HCT116 (cell line): ENCODE measurements around the gene PUM1. TPM values are rescaled to one million over a fixed set of nuclear protein-coding genes. Genes with fewer than 3 reads are reported as not detected.

Experiments
- ATAC-seq: fragments of 200-7000 bp; cut with Tn5 transposase; 2 replicates; pipeline ENCODE4 v1.9.1; 2020; ENCODE audit warnings: mild to moderate bottlenecking, moderate library complexity
- BruUV-seq: library from RNA; stranded (reverse); fragments of 400-500 nt; replicated peaks from 2 replicates; lab custom pipeline; 2021; lab: Mats Ljungman, UMichigan
- CTCF ChIA-PET: fragments of 300-600 bp; sonication (Branson Sonifier 250); formaldehyde crosslinking; loops from one replicate; lab custom pipeline; 2021; ENCODE audit warnings: antibody characterized with exemption; lab: Charles Lee
- POLR2A ChIA-PET: fragments of 300-600, 350-600 bp; sonication (Branson Sonifier 250); formaldehyde crosslinking; loops from one replicate; lab custom pipeline; 2021; ENCODE audit warnings: antibody characterized with exemption; lab: Charles Lee
- RAD21 ChIA-PET, 2 experiments: fragments of 300-600 bp; sonication (Branson Sonifier 250); formaldehyde crosslinking; loops; one replicate each; lab custom pipeline; 2023; ENCODE audit warnings: low total read pairs in 2 of 2; ENCODE audit not compliant: uncharacterized antibody in 2 of 2, unreplicated experiment in 2 of 2, low non-redundant PET in 1 of 2; lab: Charles Lee
- DNase-seq: peaks from one replicate; pipeline ENCODE4 v3.0.0-alpha.2; 2010; ENCODE audit warnings: low read depth, low spot score
- H2AFZ ChIP-seq: fragments of 200-600 bp; shearing (Covaris generic), sonication (generic); 2 replicates; pipeline ENCODE4 v1.6.1; 2017; ENCODE audit warnings: low read depth, mixed run types, mixed read lengths, antibody characterized with exemption, low read length; ENCODE audit not compliant: poor library complexity, severe bottlenecking
- H3K27ac ChIP-seq: 2 replicates; pipeline ENCODE4 v1.5.1; 2012; ENCODE audit warnings: low read depth, low read length
- H3K27me3 ChIP-seq: fragments of 200-600 bp; sonication (generic); 2 replicates; pipeline ENCODE4 v1.6.1; 2016; ENCODE audit warnings: mixed run types, low read length, mixed read lengths; ENCODE audit not compliant: insufficient read depth
- H3K36me3 ChIP-seq, 2 experiments: fragments of 200-500 bp in 1 of 2; fragments of 200-600 bp in 1 of 2; sonication (Bioruptor generic) in 1 of 2; sonication (generic) in 1 of 2; 2 replicates each; pipeline versions ENCODE4 v1.5.1 to v1.6.1; 2014 to 2016; ENCODE audit warnings: low read length in 2 of 2, inconsistent platforms in 1 of 2, mixed read lengths in 1 of 2, mixed run types in 1 of 2; ENCODE audit not compliant: insufficient read depth in 2 of 2, control insufficient read depth in 1 of 2
- H3K4me1 ChIP-seq, 2 experiments: fragments of 200-600 bp in 1 of 2; sonication (generic) in 1 of 2; 2 replicates each; pipeline versions ENCODE4 v1.5.1 to v1.6.1; 2012 to 2017; ENCODE audit warnings: low read length in 2 of 2, inconsistent platforms in 1 of 2, mild to moderate bottlenecking in 1 of 2, mixed read lengths in 1 of 2, mixed run types in 1 of 2, moderate library complexity in 1 of 2; ENCODE audit not compliant: insufficient read depth in 2 of 2, control insufficient read depth in 1 of 2
- H3K4me2 ChIP-seq: fragments of 200-600 bp; sonication (generic); 2 replicates; pipeline ENCODE4 v1.6.1; 2017; ENCODE audit warnings: mixed run types, low read length, mixed read lengths
- H3K4me3 ChIP-seq, 2 experiments: fragments of 200-600 bp in 1 of 2; sonication (generic) in 1 of 2; replicated peaks in 1 of 2; 2 replicates each; pipeline ENCODE4 v1.5.1; 2011 to 2016; ENCODE audit warnings: low read length in 2 of 2, control low read depth in 1 of 2, low read depth in 1 of 2, mild to moderate bottlenecking in 1 of 2, mixed read lengths in 1 of 2, mixed run types in 1 of 2
- H3K79me2 ChIP-seq: fragments of 200-600 bp; sonication (generic); 2 replicates; pipeline ENCODE4 v1.6.1; 2017; ENCODE audit warnings: mild to moderate bottlenecking, mixed run types, low read length, moderate library complexity, mixed read lengths; ENCODE audit not compliant: insufficient read depth
- H3K9ac ChIP-seq: fragments of 200-600 bp; sonication (generic); 2 replicates; pipeline ENCODE4 v1.6.1; 2016; ENCODE audit warnings: low read length, mixed read lengths
- H3K9me2 ChIP-seq: fragments of 200-600 bp; sonication (generic), shearing (Covaris generic); 2 replicates; pipeline ENCODE4 v1.6.1; 2017; ENCODE audit warnings: mixed run types, mild to moderate bottlenecking, moderate library complexity; ENCODE audit not compliant: insufficient read depth
- H3K9me3 ChIP-seq, 2 experiments: fragments of 200-500 bp in 1 of 2; fragments of 200-600 bp in 1 of 2; sonication (Bioruptor generic) in 1 of 2; sonication (generic) in 1 of 2; 2 replicates each; pipeline ENCODE4 v1.6.1; 2014 to 2017; ENCODE audit warnings: low read length in 2 of 2, mixed read lengths in 2 of 2, inconsistent platforms in 1 of 2, low read depth in 1 of 2, mild to moderate bottlenecking in 1 of 2, mixed run types in 1 of 2, moderate library complexity in 1 of 2; ENCODE audit not compliant: control insufficient read depth in 1 of 2, insufficient read depth in 1 of 2
- H4K20me1 ChIP-seq: fragments of 200-600 bp; sonication (generic), shearing (Covaris generic); 2 replicates; pipeline ENCODE4 v1.6.1; 2017; ENCODE audit warnings: mixed run types, mild to moderate bottlenecking, moderate library complexity; ENCODE audit not compliant: insufficient read depth
- ATF3 ChIP-seq: IDR thresholded peaks from 2 replicates; pipeline ENCODE4 v1.6.1; 2012
- CEBPB ChIP-seq: IDR thresholded peaks from 2 replicates; pipeline ENCODE4 v1.6.1; 2012; ENCODE audit warnings: low read depth
- EGR1 ChIP-seq: IDR thresholded peaks from 2 replicates; pipeline ENCODE4 v1.6.1; 2012; ENCODE audit warnings: low read depth
- ELF1 ChIP-seq: IDR thresholded peaks from 2 replicates; pipeline ENCODE4 v1.6.1; 2012; ENCODE audit warnings: low read depth, borderline replicate concordance
- FOSL1 ChIP-seq: IDR thresholded peaks from 2 replicates; pipeline ENCODE4 v1.6.1; 2012; ENCODE audit warnings: low read depth
- MAX ChIP-seq: IDR thresholded peaks from 2 replicates; pipeline ENCODE4 v1.6.1; 2012
- RAD21 ChIP-seq: IDR thresholded peaks from 2 replicates; pipeline ENCODE4 v1.6.1; 2012; ENCODE audit warnings: low read depth, mild to moderate bottlenecking
- REST ChIP-seq: IDR thresholded peaks from 2 replicates; pipeline ENCODE4 v1.6.1; 2012; ENCODE audit warnings: low read depth
- SP1 ChIP-seq: IDR thresholded peaks from 2 replicates; pipeline ENCODE4 v1.6.1; 2012; ENCODE audit warnings: low read depth
- SRF ChIP-seq: IDR thresholded peaks from 2 replicates; pipeline ENCODE4 v1.6.1; 2012; ENCODE audit warnings: low read depth
- ZBTB33 ChIP-seq: IDR thresholded peaks from 2 replicates; pipeline ENCODE4 v1.6.1; 2011; ENCODE audit warnings: mild to moderate bottlenecking, low read length, moderate library complexity; ENCODE audit not compliant: insufficient replicate concordance; ENCODE audit errors: extremely low read depth
- ZNF274 ChIP-seq: fragments of 200-500 bp; sonication (Bioruptor generic); IDR thresholded peaks from 2 replicates; pipeline ENCODE4 v1.6.1; 2014; ENCODE audit warnings: mild to moderate bottlenecking, low read depth, low read length, inconsistent platforms
- intact Hi-C: fragments of 100-400 bp; cut with micrococcal nuclease; formaldehyde crosslinking; loops from 2 replicates; pipeline ENCODE4 v1.10.0; 2022
- total RNA-seq: library from RNA; stranded (reverse); gene quantifications from one replicate; pipeline ENCODE4 v1.2.1, GENCODE V29; 2021; ENCODE audit not compliant: unreplicated experiment

The PUM1 gene
- total RNA-seq, 1 experiment from 2014 or later, result 113 TPM

- no TSS peak for BruUV-seq
- H3K4me3 ChIP-seq, result no peak overlapping the region
- TF ChIP-seq EGR1, result no peak
- TF ChIP-seq ATF3, result no peak
- no peak for TF ChIP-seq ELF1
- TF ChIP-seq SRF, result no peak
- no peak for TF ChIP-seq RAD21
- no peak for TF ChIP-seq FOSL1
- no peak for TF ChIP-seq MAX
- no peak for TF ChIP-seq REST
- TF ChIP-seq CEBPB, result no peak
- TF ChIP-seq ZBTB33, result no peak
- no peak for TF ChIP-seq SP1
- no peak for TF ChIP-seq ZNF274
- ChIA-PET POLR2A (no interaction called here), RAD21 (no interaction called here), CTCF (no interaction called here)
- ATAC-seq (no peak), DNase-seq (no peak)
- H3K9ac ChIP-seq, result no peak overlapping the region
- H4K20me1 ChIP-seq, result no peaks in the 10 kb centered on the region
- no peak overlapping the region for H3K4me2 ChIP-seq
- H3K27me3 ChIP-seq, result no peaks in the 10 kb centered on the region
- H3K9me3 ChIP-seq, result no peaks in the 10 kb centered on the region
- H3K36me3 ChIP-seq, result no peaks in the 10 kb centered on the region
- no peak overlapping the region for H3K27ac ChIP-seq
- intact Hi-C loops, result no loop called here
- H3K9me2 ChIP-seq, result no peaks in the 10 kb centered on the region
- H2AFZ ChIP-seq, result no peak overlapping the region
- H3K4me1 ChIP-seq, result peaks cover 0 to 12% of the 10 kb centered on the region in 2 experiments; a peak in 2 of 4 replicates
- H3K79me2 ChIP-seq, result peaks cover 9% of the 10 kb centered on the region
Observed at GRCh38 chr1:30900931-30901560, 164.5 kb downstream of the PUM1 start.
